HG02885 (cell line): Measurements from ENCODE around the gene MAPK4.
A peak's percentile ranks its signal among the peaks of the same experiment; 100 is the strongest.

Experiments
- ATAC-seq: cut with Tn5 transposase; IDR thresholded peaks from one replicate; pipeline ENCODE4 v1.9.1; 2021; ENCODE audit warnings: mild to moderate bottlenecking; ENCODE audit not compliant: unreplicated experiment, poor library complexity

MAPK4 gene

DNA sequence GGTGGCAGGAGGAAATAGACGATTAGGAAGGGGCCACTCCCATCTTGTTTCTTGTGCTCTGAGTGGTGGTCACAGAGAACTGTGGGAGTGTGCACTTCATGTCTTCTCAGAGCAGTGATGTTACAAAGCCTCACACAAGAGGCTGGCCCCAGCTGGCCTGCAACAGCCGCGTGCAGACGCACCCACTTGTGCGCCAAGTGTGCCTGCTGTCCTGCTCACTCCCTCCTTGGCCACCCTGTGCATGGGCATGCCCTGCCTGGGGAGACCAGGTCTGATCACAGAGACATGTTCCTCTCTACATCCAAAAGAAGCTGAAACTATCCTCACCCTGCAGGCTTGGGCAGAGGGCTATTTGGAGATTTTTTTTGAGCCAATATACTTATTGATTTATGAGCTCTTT lies 151.5 kb downstream of the MAPK4 start:
- ATAC-seq, result no peak

DNA sequence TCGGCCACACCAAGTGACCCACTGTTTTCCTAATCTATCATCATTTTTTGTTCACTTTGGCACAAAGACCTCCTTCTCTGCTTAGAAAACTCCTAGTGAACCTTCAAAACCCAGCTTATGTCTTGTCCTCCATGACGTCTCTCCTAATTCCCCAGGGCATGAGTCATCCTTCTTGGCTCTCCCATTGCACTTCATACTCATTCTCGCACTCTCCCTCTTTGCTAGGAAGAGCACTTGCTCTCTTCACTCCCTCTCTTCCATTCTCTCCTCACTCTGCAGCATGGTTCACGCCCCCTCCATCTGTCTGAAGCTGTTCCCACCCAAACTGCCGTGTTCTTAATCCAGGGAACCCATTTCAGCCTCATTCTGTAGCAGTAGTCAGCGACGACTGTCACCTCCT lies 156.0 kb downstream of the MAPK4 start:
- ATAC-seq, result no peak

DNA sequence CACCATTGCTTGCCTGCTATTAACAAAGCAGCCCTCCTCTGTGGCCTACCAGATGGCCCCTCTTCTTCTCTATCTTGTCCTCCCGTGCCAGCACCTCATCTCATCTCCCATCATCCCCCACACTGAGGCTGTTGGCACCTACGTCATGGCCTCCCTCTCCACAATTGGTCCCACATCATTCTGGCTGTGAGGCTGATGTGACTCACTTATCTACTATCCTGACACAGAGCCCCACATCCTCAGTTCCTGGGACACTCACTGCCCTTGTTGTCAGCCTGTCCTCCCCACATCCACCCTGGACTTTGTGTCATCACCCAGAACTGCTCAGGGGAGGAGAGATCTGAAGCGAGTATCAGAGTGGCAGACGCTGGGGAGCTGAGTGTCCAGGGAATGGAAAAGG lies 157.0 kb downstream of the MAPK4 start:
- ATAC-seq, result no peak

DNA sequence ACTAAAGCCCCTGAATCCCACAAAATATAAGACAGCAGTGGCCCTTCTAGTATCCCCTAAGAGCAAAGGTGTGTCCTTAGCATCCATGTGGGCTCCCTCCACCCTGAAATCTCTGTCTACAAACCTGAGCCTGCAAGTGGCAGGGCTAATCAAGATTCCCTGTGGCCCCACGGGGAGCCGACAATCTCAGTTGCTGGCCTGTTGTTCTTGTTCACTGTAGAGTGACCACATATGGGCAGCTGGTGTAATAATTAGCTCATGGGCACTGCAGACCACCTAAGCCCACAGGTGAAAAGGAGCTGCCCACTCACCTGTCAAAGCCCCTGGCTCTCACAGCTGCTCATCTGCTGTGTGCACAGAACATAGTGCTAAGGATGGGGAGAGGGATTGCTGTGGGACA lies 157.7 kb downstream of the MAPK4 start:
- ATAC-seq, result no peak

DNA sequence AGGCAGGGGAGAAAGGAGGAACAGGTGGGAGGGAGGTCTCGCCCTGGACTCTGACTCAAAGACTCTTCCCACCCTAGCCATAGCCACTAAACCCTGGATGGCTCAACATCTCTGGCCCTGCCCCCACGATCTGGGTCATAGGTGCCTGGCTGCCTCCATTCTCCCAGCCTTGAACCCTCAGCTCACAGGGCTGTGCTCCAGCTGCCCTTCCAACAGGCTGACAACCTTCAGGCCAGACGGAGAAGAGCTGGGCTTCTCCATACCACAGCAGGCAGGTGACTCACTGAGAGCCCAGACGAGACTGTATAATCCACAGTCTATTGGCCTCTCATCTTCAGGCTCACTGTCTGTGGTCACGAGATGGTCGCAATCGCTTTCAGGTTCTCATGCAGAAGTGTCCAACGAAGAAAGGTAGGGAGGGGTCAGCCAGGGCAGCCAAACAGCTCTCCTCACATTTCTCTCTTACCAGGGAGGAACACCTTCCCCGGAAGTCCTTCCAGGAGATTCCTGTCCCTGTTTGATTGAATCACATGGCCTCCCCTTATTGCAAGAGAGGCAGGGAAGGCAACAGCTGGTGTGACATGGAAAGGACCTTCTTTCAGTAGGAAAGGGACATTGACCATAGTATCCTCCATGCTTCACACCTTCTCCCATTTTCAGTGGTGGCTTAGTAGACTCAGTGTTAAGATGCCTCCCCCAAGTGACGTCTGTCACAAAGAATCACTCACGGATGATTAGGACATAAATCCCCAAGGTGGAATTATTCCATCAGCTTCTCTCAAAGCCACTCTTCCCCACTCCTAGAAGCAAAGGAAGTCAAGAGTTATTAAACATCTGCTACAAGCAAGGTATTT lies 159.8 kb downstream of the MAPK4 start:
- no peak for ATAC-seq

DNA sequence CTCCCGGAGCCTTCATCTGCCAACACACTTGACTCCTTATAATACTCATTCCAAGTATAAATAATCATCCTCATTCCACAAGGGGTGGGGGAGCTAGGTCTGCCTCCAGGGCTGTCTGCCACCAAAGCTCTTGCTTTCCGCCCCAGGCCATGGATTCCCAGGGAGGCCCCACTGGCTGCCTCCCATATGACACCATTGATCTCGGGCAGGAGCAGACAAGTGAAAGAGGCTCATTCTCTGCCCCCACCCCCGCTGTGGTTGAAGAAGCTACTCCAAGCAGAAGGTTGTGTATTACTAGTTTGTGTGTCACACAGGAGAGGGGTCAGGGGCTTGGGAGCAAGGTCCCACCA lies 160.4 kb downstream of the MAPK4 start:
- no peak for ATAC-seq

DNA sequence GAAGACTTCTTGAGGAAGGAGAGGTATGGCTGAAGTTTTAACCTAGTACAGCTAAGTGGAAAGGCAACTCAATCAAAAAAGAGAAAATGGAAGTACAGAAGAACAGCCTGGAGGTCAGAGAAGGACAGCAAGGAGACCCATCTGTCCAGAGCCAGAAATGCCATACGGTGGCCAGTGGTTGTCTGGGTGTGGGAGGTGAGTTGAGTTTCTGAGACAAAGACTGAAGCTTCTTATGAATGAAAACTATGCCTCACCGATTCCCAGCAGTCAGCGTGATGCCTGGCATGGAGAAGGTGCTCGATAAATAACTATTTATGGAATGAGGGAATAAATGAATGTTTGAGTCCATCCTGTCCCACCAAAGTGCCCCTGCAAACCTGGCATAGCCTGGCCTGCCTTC lies 161.1 kb downstream of the MAPK4 start:
- ATAC-seq, result no peak

DNA sequence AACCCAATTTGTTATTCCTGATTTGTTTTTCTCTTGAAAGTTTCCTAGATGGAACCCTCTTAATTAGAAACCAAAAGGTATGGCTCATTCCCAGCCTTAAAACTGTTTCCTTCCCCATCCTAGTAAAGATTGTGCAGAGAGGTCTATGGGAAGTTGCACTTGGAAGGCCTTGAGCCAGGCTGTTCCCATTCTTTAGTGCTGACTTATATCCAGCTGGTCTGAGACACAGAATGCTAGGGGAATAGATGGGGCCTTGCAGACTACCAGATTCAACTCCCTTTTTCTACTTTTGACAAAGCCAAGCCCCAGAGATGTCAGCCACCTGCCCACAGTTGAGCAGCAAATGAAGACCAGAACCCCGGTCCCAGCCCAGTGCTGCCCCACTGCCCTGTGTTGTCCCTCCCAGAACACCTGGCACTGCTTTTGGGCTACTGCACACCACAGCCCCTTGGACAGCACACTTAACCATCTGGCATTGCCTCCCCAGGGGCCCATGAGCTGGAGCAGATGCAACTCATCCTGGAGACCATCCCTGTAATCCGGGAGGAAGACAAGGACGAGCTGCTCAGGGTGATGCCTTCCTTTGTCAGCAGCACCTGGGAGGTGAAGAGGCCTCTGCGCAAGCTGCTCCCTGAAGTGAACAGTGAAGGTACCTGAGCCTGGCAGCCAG lies 161.7 kb downstream of the MAPK4 start:
- ATAC-seq, result no peak

DNA sequence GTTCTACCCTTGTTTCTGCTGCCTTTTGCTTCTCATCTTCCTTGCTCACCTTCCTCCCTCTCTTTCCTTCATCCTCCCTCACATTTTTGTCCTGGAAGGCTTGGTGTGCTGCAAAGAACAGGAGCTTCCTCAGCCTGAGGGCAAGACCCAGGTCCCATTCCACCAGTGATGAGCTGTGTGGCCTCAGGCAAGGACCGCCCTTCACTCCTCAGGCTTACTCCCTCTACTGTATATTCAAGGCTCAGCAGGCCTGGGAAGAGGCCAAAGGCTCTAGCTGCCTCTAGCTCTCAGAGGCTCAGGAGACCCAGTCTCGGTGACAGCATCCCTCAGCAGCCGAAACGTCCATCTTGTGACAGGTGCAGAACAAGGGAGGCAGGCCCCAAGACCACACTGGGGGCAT lies 162.4 kb downstream of the MAPK4 start:
- ATAC-seq, result no peak

DNA sequence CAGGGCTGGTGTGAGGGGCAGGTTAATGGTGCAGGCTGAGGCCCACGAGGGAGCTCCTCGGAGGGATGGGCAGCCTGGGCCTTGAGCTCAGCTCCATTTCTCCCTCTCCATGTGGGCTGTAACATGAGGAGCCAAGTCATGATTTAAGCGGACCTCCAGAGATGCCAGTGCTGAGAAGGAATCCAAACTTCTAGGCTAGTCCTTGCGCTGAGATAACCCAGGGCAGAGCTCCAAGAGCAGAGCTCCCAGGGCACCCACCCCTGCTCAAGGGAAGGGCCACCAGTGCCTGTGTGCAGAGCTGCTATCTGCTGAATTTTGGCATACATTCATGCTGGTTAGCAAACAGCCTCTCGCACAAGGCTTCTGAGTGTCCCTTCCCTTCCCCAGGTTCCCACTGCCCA lies 164.9 kb downstream of the MAPK4 start:
- no peak for ATAC-seq

DNA sequence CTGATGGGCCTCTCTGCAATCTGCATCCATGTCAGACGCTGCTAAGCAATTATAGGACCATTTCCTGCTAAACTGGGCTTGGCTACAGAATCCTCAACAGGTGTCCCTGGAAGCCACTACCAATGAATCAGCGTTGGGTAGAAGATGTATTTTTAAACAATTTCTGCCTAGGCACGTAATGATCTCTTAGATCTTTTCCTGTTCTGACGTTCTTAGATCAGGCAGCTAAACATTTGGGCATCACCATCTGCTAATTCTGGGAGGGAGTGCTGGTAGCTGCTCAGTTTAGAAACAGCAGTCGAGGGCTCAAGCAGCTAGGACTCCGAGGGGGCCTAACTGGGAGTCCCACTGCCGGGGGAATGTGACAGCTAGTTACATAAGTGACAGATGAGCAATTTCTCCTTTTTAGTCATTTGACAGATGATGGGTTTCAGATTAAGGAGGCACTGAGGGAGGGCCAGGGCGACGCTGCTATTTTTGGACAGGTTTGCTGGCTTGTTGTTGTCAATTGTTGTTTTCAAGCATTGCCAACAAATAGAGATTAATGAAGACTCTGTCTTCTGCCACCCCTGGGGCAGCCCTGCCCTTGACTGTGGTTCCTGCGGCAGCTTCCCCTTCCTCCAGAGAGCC lies 167.2 kb downstream of the MAPK4 start:
- peak; percentile 91 for ATAC-seq

DNA sequence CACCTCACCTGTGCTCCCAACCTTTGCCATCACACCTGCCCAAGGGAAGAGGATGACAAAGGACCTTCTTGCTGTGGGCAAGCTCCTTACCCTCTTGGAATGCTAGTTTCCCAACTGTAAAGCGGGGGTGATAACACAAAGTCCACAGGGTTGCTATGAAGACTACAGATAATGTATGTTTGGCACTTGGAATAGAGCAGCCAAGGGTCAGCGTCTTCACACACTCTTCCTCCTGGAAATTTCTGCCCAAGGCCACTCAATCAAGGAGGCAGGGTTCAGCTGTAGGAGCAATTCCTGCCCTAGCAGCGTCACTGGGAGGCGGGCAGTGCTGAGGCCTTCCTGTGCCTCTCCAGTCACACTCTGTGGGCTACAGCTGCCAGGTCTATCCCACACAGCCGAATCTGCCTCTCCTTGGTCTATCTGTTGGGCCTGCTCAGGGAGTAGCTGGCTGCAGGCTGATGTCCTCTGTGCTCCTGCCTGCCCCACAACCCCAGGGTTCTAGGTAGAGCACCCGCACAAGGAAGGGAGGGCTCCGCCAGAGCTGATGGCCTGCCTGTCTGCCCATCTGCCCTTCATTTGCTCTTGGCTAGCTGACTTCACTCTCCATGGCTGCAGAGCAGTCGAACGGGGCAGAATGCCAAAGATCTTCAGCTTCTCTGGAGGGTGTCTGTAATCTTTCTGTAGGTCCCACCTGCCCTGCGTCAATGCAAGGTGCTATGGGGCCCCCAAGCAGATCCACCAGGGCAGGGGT lies 168.0 kb downstream of the MAPK4 start:
- ATAC-seq, result no peak

DNA sequence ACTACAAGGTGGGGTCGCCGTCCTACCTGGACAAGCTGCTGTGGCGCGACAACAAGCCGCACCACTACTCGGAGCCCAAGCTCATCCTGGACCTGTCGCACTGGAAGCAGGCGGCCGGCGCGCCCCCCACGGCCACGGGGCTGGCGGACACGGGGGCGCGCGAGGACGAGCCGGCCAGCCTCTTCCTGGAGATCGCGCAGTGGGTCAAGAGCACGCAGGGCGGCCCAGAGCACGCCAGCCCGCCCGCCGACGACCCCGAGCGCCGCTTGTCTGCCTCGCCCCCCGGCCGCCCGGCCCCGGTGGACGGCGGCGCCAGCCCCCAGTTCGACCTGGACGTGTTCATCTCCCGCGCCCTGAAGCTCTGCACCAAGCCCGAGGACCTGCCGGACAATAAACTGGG lies 169.5 kb downstream of the MAPK4 start:
- no peak for ATAC-seq

DNA sequence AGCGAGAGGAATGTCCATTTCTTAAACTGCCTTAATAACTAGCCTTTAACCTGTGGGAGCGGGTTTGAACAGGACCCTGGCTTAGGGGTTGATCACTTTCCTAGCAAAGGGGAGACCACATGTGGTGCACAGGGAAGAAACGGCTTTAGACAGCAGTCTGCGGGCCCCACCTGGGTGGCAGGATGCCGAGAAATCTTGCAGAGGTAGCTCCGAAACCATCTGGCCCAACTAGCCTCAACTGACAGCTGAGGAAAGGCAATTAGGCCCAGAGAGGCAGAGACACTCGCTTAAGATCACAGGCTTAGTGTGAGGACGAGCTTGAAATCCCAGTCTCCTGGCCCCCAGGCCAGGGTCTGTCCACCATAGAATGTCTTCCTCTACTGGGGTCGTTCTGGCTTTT lies 170.1 kb downstream of the MAPK4 start:
- no peak for ATAC-seq

DNA sequence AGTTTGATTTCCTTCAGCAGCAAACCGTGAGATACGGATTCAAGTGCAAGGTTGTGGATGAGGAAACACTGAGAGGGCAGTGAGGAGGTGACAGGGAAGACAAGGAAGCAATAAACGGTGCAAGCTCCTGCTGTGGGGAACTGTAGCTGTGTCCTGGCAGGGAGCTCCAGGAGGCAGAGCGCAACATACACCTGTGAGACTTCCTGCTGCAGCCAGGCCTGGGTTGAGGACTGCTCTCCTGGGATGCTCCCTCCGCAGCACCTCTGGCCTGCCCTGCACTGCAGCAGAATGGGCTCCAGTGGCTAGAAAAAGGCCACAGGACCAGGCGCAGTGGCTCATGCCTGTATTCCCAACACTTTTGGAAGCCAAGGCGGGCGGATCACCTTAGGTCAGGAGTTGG lies 174.5 kb downstream of the MAPK4 start:
- ATAC-seq, result no peak

DNA sequence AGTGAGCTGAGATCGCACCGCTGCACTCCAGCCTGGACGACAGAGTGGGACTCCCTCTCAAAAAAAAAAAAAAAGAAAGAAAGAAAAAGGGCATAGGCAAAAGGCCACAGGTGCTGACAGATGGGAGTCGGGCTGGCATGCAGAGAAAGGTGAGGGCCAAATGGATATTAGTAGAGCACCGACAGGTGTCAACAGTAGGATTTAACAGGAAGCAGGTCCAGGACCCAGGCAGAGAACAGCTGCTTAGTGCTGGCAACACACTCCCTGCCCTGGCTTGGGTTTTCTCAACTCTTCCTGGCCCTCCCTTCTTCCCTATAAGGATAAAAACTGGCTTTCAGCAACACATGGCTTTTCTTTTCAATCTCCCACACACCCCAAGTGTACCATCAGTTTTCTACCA lies 175.0 kb downstream of the MAPK4 start:
- no peak for ATAC-seq

DNA sequence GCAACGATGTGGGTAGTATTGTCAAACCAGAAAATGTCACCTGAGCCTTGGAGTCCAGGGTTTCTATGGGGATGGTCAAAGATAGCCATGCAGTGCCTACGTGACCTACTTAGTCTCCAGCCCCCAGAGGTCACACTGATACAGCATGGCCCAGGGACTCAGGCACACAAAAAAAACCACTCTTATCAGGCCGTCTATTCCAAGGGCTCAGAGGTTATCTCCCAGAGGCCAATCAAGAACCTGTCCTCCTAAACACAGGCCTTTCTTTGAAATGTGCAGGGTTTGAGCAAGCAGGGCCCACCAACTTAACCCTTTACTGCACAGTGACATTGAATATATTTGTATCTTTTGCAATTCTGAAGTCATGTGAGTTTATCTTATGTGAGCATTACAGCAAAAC lies 177.2 kb downstream of the MAPK4 start:
- no peak for ATAC-seq

DNA sequence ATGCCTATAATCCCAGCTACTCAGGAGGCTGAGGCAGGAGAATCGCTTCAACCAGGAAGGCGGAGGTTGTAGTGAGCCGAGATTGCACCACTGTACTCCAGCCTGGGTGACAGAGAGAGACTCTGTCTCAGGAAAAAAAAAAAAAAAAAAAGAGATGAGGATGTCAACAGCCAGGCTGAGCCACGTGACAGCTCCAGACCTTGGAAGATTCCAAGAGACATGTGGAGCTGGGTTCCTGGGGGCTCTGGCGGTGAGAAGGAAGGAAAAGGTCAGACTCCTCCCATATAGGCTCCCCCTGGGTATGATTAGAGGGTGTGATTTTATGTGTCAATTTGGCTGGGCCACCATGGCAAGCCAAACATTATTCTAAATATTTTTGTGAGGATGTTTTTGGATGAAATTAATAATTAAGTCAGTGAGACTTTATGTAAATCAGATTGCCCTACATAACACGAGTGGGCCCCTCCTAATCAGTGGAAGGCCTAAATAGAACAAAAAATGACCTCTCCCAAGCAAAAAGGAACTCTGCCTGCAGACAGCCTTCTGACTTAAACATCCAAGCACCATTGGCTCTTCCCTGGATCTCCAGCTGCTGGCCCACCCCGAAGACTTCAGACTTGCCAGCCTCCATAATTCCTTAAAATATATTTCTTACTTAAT lies 178.3 kb downstream of the MAPK4 start:
- ATAC-seq, result no peak

DNA sequence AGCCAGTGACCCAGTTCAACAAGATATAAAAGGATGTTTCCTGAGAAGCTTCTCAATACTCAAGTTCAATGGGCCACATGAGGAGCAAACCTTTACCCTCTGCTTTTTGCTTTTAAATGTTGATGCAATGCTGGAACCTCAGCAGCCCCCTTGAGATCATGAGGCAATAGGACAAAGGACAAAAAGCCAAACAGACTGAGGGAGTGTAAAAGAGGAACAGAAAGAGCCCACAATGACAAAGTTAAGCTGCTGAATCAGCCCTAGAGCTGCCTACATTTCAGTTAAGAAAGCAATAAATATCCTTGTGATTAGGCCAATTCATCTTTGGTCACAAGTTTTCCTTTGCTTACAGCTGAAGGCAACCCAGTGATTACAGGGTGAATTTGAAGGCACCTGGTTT lies 183.1 kb downstream of the MAPK4 start:
- no peak for ATAC-seq

DNA sequence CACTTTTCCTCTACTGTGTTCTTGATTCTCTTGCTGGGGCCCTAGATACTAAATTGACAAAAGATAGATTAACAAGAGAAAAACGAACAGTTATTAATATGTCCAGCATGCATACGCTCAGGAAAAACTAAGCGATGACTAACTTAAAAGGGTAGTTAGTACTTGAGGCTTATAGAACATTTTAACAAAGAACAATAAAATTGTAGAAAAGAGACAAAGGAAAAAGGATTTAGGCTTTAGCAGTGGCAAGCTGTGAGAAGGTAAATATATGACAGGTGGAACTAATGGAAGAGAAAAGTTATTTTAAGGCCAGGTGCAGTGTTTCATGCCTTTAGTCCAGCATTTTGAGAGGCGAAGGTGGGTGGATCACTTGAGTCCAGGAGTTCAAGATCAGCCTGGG lies 184.4 kb downstream of the MAPK4 start:
- ATAC-seq, result no peak
